ENCODE results near the gene DEFB110. TPM values are rescaled to one million over a fixed set of nuclear protein-coding genes. Genes with fewer than 3 reads are reported as not detected.

Gene DEFB110
- not detected in 5 replicates for total RNA-seq (2022; extraction: Qiagen RNA extraction; ENCODE audit: low read depth)

DNA sequence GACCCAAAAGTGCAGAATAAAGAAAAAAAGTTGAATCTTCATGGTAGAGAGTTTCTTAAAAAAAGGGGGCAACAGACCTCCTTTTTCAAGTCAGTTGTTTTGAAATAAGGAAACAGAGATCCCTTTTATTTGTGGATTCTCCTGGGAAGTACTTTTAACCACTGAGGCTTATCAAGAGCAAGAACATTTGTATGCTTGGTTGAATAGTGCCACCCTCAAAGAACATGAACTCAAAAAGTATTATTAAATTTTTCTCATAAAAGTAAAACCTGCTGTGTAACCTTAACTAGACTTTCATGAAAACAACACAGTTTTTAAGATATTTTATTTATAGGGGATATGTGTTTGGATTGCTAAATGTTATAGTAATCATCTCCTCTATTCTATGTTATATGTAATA is at the start of gene DEFB110:
DEFB110 (minus strand) TSS at position 101 of the 400 bp plus-strand sequence; CDS start at position 42, 59 bp downstream.

DNA sequence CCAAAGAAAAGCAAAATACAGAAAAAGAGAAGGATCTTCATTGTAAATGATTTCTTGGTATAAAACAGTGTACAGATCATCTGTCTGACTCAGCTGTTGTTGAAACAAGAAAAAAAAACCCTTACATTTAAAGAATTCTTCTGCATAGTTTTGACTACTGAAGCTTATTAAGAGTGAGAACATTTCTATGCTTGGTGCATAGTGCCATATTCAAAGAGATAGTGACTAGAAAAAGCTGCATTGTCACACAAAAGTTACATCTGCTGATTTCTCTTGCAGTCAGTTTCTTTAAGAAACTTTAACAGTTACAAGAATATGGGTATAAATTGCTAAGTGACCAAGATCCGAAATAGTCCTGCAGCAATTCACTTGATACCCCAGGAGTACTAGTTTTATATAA is 28.0 kb upstream of the DEFB110 start, which contains the start of gene DEFB112:
DEFB112 (minus strand) TSS at position 101 of the 400 bp plus-strand sequence; CDS start at position 41, 60 bp downstream.

DNA sequence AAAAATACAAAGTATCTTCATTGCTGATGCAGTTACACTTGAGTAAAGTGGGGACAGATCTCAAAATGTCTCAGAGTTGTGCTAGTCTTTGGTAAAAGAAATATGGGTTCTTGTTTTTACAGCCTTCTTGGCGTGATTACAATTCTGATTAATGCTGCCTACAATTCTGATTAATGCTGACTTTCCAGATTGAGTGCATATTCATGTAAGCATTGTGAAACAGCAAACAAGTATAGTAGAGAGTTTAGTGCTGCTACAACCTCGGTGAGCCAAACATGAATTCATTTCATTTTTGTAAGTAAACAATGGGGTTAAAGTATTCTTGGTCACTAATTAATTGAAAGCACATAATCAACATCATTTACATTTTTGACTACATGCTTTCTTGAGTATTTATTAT is 52.2 kb downstream of the DEFB110 start, which contains the start of gene DEFB113:
DEFB113 (minus strand) TSS at position 21 of the 400 bp plus-strand sequence; CDS start at position 21, 0 bp downstream.

Other genes with a start within 250 kb of the DEFB110 start
- gene PGK2, start 234.7 kb downstream of the DEFB110 start, total RNA-seq (2022; extraction: Qiagen RNA extraction; ENCODE audit: low read depth), result not detected in 5 replicates
- not detected in 5 replicates for gene CRISP1, start 155.5 kb downstream of the DEFB110 start, total RNA-seq (2022; extraction: Qiagen RNA extraction; ENCODE audit: low read depth)
- gene DEFB114, start 57.8 kb downstream of the DEFB110 start, total RNA-seq (2022; extraction: Qiagen RNA extraction; ENCODE audit: low read depth), result not detected in 5 replicates
- not detected in 5 replicates for gene DEFB113, start 52.4 kb downstream of the DEFB110 start, total RNA-seq (2022; extraction: Qiagen RNA extraction; ENCODE audit: low read depth)
- gene DEFB112, start 27.9 kb upstream of the DEFB110 start, total RNA-seq (2022; extraction: Qiagen RNA extraction; ENCODE audit: low read depth), result not detected in 5 replicates